ENCODE measurements around the gene OR51M1. TPM values are rescaled to one million over a fixed set of nuclear protein-coding genes. Genes with fewer than 3 reads are reported as not detected.

OR51M1 gene
- total RNA-seq, 1 experiment from 2014 or later, result not detected

GRCh38 chr11:5343474-5344335 is 39.9 kb upstream of the OR51M1 start, which contains the start of gene OR51B5:
Gene OR51B5, minus strand, starts transcription at chr11:5343524. Its CDS starts 0 bp downstream, at chr11:5343524.
- ChIA-PET CTCF (no interaction called here), RAD21 (ENCODE audit: low non-redundant PET in 1 of 2, low total read pairs in 2 of 2, uncharacterized antibody in 2 of 2, unreplicated experiment in 2 of 2) (no interaction called here), POLR2A (no interaction called here)
- no peaks in the 10 kb centered on the region for H3K27me3 ChIP-seq (ENCODE audit: insufficient read depth, low read length)
- no peak within 1 kb of the TSS for H3K9ac ChIP-seq (ENCODE audit: low read length)
- no peaks in the 10 kb centered on the region for H3K4me1 ChIP-seq (ENCODE audit: control insufficient read depth in 1 of 2, insufficient read depth in 2 of 2, low read length in 2 of 2)
- H3K36me3 ChIP-seq (ENCODE audit: control insufficient read depth in 1 of 2, insufficient read depth in 2 of 2, low read length in 2 of 2), result peaks cover 22 to 89% of the 10 kb centered on the region in 2 experiments
- H3K9me2 ChIP-seq (ENCODE audit: insufficient read depth), result no peaks in the 10 kb centered on the region
- no peak within 1 kb of the TSS for H3K27ac ChIP-seq (ENCODE audit: low read depth, low read length)
- intact Hi-C loops (cut with micrococcal nuclease), result no loop called here
- H3K79me2 ChIP-seq (ENCODE audit: insufficient read depth, low read length), result peaks cover 81% of the 10 kb centered on the region
- ATAC-seq (no peak), DNase-seq (ENCODE audit: low read depth, low spot score) (no peak)
- TF ChIP-seq RAD21 (IDR thresholded peaks at IDR 0.05; ENCODE audit: low read depth) (no peak), CEBPB (IDR thresholded peaks at IDR 0.05; ENCODE audit: low read depth) (no peak), SIN3A (IDR thresholded peaks at IDR 0.05; ENCODE audit: low read depth) (no peak), ZFX (IDR thresholded peaks at IDR 0.05) (no peak), REST (IDR thresholded peaks at IDR 0.05; ENCODE audit: low read depth) (no peak), YY1 (IDR thresholded peaks at IDR 0.05; ENCODE audit: extremely low read depth, insufficient replicate concordance, low read depth, low read length) (no peak), POLR2AphosphoS5 (IDR thresholded peaks at IDR 0.05; ENCODE audit: low read depth, low read length) (no peak), EZH2phosphoT487 (IDR thresholded peaks at IDR 0.05; ENCODE audit: borderline replicate concordance) (no peak), JUND (IDR thresholded peaks at IDR 0.05) (no peak), SP1 (IDR thresholded peaks at IDR 0.05; ENCODE audit: low read depth) (no peak), FOSL1 (IDR thresholded peaks at IDR 0.05; ENCODE audit: low read depth) (no peak), CBX3 (IDR thresholded peaks at IDR 0.05; ENCODE audit: low read depth) (no peak), EGR1 (IDR thresholded peaks at IDR 0.05; ENCODE audit: low read depth) (no peak), EZH2 (IDR thresholded peaks at IDR 0.05) (no peak), ZBTB33 (IDR thresholded peaks at IDR 0.05; ENCODE audit: extremely low read depth, insufficient replicate concordance, low read length) (no peak), SRF (IDR thresholded peaks at IDR 0.05; ENCODE audit: low read depth) (no peak), TCF7L2 (IDR thresholded peaks at IDR 0.05; ENCODE audit: borderline replicate concordance, extremely low read depth, insufficient read depth, insufficient read length) (no peak), POLR2A (IDR thresholded peaks at IDR 0.05; ENCODE audit: borderline replicate concordance, extremely low read depth, insufficient read depth, insufficient read length) (no peak), ZNF274 (IDR thresholded peaks at IDR 0.05; ENCODE audit: low read depth, low read length) (no peak)
- peaks cover 25% of the 10 kb centered on the region; the same call in 1 of the 2 replicates for H4K20me1 ChIP-seq (ENCODE audit: insufficient read depth)
- H3K9me3 ChIP-seq (ENCODE audit: control insufficient read depth in 1 of 2, insufficient read depth in 1 of 2, low read depth in 1 of 2, low read length in 2 of 2), result no peaks in the 10 kb centered on the region
- H3K4me3 ChIP-seq (replicated peaks in 1 of 2; ENCODE audit: low read depth in 1 of 2, low read length in 2 of 2), result no peak within 1 kb of the TSS
- no peak within 1 kb of the TSS for H2AFZ ChIP-seq (ENCODE audit: low read depth, low read length, poor library complexity, severe bottlenecking)
- H3K4me2 ChIP-seq (ENCODE audit: low read length), result no peak within 1 kb of the TSS
- BruUV-seq (replicated peaks), result no TSS peak

Data from HCT116 (cell line).